OCI-LY1 (cell line): ENCODE measurements around the gene LGR5.

Source experiments
- EZH2 ChIP-seq: fragments of 200-600 bp; sonication (generic), shearing (Covaris generic); IDR thresholded peaks from 2 replicates; pipeline ENCODE4 v1.8.0; 2017; ENCODE audit warnings: borderline replicate concordance, mixed run types, mild to moderate bottlenecking, antibody characterized with exemption, low read length, moderate library complexity, mixed read lengths
- TF ChIP-seq, protein P1 (sequence below): fragments of 200-600 bp; sonication (generic), shearing (Covaris generic); IDR thresholded peaks from 2 replicates; pipeline ENCODE4 v1.5.1; 2017; ENCODE audit warnings: mild to moderate bottlenecking, antibody characterized with exemption, low read length, moderate library complexity, mixed read lengths

DNA sequence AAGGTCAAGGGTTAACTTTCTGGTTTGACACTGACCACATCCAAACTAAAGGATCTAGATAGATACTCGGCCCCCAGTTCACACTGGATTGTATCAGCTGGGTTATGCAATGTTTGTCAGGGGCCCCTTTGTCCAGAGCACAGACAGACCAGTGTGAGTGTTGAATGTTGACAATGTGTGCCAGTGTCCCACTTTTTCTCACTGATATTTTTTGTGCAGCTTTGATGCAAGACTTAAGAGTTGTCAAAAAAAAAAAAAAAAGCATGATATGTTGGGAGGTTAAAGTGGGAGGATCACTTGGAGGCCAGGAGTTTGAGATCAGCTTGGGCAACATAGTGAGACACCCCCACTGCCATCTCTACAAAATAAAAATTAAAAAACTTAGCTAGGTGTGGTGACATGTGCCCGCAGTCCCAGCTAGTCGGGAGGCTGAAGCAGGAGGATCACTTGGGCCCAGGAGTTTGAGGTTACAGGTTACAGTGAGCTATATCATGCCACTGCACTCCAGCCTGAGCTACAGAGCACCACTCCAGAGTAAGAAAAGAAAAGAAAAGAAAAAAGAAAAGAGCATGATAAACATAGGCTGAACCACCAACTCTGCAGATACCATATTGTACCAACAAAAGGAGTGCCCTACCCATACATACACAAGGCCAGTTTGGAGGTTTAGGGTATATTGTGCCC is 97.5 kb downstream of the LGR5 start:
- TF ChIP-seq, protein P1, sequence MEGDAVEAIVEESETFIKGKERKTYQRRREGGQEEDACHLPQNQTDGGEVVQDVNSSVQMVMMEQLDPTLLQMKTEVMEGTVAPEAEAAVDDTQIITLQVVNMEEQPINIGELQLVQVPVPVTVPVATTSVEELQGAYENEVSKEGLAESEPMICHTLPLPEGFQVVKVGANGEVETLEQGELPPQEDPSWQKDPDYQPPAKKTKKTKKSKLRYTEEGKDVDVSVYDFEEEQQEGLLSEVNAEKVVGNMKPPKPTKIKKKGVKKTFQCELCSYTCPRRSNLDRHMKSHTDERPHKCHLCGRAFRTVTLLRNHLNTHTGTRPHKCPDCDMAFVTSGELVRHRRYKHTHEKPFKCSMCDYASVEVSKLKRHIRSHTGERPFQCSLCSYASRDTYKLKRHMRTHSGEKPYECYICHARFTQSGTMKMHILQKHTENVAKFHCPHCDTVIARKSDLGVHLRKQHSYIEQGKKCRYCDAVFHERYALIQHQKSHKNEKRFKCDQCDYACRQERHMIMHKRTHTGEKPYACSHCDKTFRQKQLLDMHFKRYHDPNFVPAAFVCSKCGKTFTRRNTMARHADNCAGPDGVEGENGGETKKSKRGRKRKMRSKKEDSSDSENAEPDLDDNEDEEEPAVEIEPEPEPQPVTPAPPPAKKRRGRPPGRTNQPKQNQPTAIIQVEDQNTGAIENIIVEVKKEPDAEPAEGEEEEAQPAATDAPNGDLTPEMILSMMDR = no peak
- no peak for TF ChIP-seq EZH2
